Muscle layer of duodenum (tissue), 2 donors: ENCODE data around the gene WDR70.
"Not testable (repeated sequence)": the region's sequence is repeated elsewhere in the genome, so short reads cannot be mapped to it uniquely, and the experiment has no call there.

ENCODE experiments used
- H3K27ac ChIP-seq: one replicate; pipeline ENCODE4 v1.7.0; 2013; ENCODE audit warnings: mild to moderate bottlenecking, low read length
- H3K27me3 ChIP-seq: one replicate; pipeline ENCODE4 v1.7.0; 2013; ENCODE audit warnings: low read depth, mild to moderate bottlenecking, control low read depth, low read length
- H3K36me3 ChIP-seq, 2 donors: one replicate each; pipeline ENCODE4 v1.7.0; 2013; ENCODE audit warnings: low read length in 2 of 2, control low read depth in 1 of 2, mild to moderate bottlenecking in 1 of 2; ENCODE audit not compliant: insufficient read depth in 2 of 2, control insufficient read depth in 1 of 2
- H3K4me1 ChIP-seq, 2 donors: one replicate each; pipeline ENCODE4 v1.7.0; 2013; ENCODE audit warnings: low read length in 2 of 2, mild to moderate bottlenecking in 2 of 2, control low read depth in 1 of 2, moderate library complexity in 1 of 2; ENCODE audit not compliant: insufficient read depth in 2 of 2, control insufficient read depth in 1 of 2
- H3K4me3 ChIP-seq, 2 donors: one replicate each; pipeline ENCODE4 v1.7.0; 2013; ENCODE audit warnings: low read length in 2 of 2, low read depth in 1 of 2, mild to moderate bottlenecking in 1 of 2
- H3K9me3 ChIP-seq, 2 donors: one replicate each; pipeline ENCODE4 v1.7.0; 2013; ENCODE audit warnings: low read length in 2 of 2, control low read depth in 1 of 2, mild to moderate bottlenecking in 1 of 2; ENCODE audit not compliant: control insufficient read depth in 1 of 2
- donor health status: healthy.

WDR70 gene

DNA sequence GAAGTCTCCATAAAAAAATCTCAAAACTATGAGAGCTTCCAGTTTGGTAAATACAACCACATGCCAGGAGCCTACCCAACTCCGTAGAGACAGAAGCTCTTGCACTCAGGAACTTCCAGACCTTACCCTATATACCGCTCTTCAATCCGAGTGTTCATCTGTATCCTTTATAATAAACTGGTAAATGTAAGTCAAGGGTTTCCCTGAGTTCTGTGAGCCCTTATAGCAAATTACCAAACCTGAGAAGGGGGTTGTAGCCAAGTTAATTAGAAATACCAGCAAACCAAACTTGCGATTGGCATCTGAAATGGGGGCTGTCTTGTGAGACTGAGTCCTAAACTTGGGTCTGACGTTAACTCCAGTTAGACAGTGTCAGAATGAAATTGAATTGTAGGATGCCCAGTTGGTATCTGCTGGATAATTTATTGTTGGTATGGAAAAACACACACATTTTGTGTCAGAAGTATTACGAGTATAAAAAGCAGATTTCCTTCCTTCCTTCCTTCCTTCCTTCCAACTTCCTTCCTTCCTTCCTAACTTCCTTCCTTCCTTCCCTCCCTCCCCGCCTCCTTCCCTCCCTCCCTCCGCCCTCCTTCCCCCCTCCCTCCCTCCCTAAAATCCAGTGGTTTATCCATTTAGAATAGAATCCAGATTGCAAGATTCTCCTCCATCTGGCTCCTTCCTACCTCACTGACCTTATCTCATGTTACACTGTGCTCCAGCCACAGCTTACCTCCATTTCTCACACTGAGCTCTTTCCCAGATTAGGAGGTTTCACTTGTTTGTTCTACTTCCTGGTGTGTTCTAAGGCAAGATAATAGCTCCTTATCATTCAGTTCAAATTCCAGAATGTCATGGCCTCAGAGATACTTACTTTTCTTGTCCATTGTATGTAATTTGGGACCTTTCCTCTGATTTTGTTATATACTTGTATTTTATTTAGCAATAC, 196.7 kb downstream of the WDR70 start:
- no peaks in the 10 kb centered on the region for H3K9me3 ChIP-seq
- no peak overlapping the region for H3K4me3 ChIP-seq
- H3K4me1 ChIP-seq: no peaks in the 10 kb centered on the region
- no peaks in the 10 kb centered on the region for H3K27me3 ChIP-seq
- peaks cover 0 to 2% of the 10 kb centered on the region in 2 donors for H3K36me3 ChIP-seq
- no peak overlapping the region for H3K27ac ChIP-seq

GRCh38 chr5:37576552-37576951, 197.4 kb downstream of the WDR70 start:
- H3K36me3 ChIP-seq: peaks cover 0 to 2% of the 10 kb centered on the region in 2 donors
- H3K4me3 ChIP-seq: no peak overlapping the region
- no peaks in the 10 kb centered on the region for H3K27me3 ChIP-seq
- H3K9me3 ChIP-seq: no peaks in the 10 kb centered on the region
- no peaks in the 10 kb centered on the region for H3K4me1 ChIP-seq
- H3K27ac ChIP-seq: no peak overlapping the region

GRCh38 chr5:37578176-37578575, 199.1 kb downstream of the WDR70 start:
- Histone ChIP-seq H3K27ac (no peak overlapping the region), H3K27me3 (no peaks in the 10 kb centered on the region), H3K4me1 (no peaks in the 10 kb centered on the region), H3K9me3 (no peaks in the 10 kb centered on the region), H3K36me3 (peaks cover 0 to 2% of the 10 kb centered on the region in 2 donors), H3K4me3 (no peak overlapping the region)

DNA sequence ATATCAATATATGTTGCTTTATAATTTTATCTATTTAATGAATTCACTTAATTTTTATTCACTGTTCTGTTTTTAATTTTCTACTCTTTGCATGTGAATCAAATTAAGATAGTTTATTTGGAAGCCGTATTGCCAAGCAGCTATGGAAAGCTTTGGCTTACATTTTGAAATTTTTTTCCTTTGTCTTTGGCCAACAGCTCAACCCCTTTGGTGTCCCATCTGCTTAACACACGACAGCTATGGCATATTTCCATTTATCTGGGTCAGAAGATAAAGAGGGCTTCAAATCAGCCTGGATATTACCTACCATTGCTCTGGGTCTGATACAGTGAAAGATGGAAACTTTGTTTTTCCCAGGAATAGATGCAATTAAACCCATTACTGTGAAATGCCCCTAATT, 201.0 kb downstream of the WDR70 start:
- H3K4me1 ChIP-seq: no peaks in the 10 kb centered on the region
- H3K36me3 ChIP-seq: no peaks in the 10 kb centered on the region
- no peaks in the 10 kb centered on the region for H3K27me3 ChIP-seq
- H3K4me3 ChIP-seq: no peak overlapping the region
- H3K9me3 ChIP-seq: no peaks in the 10 kb centered on the region
- H3K27ac ChIP-seq: no peak overlapping the region

- no peak overlapping the region for H3K4me3 ChIP-seq
- no peaks in the 10 kb centered on the region for H3K9me3 ChIP-seq
- H3K4me1 ChIP-seq: no peaks in the 10 kb centered on the region
- no peak overlapping the region for H3K27ac ChIP-seq
- H3K36me3 ChIP-seq: no peaks in the 10 kb centered on the region
- no peaks in the 10 kb centered on the region for H3K27me3 ChIP-seq
Observed at GRCh38 chr5:37582202-37582601, 203.1 kb downstream of the WDR70 start.

GRCh38 chr5:37593292-37593691, 214.2 kb downstream of the WDR70 start:
- not testable (repeated sequence) for H3K4me3 ChIP-seq, H3K9me3 ChIP-seq, H3K4me1 ChIP-seq, H3K36me3 ChIP-seq, H3K27ac ChIP-seq, H3K27me3 ChIP-seq

- not testable (repeated sequence) for H3K9me3 ChIP-seq, H3K27ac ChIP-seq, H3K4me3 ChIP-seq, H3K36me3 ChIP-seq, H3K27me3 ChIP-seq
- peaks cover 0 to 10% of the 10 kb centered on the region in 2 donors for H3K4me1 ChIP-seq
Observed at GRCh38 chr5:37594864-37595263, 215.7 kb downstream of the WDR70 start.

DNA sequence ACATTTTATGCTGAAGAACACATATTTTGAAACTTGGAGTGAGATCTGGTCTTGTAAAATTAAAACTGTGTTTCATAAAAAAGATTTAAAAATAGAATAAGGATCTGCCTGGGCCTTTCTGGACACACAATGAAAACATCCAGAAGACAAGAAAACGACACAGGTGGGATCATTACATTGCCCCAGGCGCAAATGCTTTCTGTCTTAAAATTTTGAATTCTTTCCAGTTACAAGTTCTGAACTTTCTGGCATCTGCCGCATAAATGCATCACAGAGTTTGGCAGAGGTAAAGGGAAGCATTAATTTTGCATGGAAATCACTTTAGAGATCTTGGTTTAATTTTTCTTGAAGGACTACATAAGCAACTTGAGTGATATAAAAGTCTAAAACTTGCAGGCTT, 219.6 kb downstream of the WDR70 start:
- H3K27ac ChIP-seq: no peak overlapping the region
- no peaks in the 10 kb centered on the region for H3K27me3 ChIP-seq
- H3K36me3 ChIP-seq: no peaks in the 10 kb centered on the region
- peaks cover 0 to 10% of the 10 kb centered on the region in 2 donors for H3K4me1 ChIP-seq
- no peak overlapping the region for H3K4me3 ChIP-seq
- peaks cover 6 to 7% of the 10 kb centered on the region in 2 donors for H3K9me3 ChIP-seq

DNA sequence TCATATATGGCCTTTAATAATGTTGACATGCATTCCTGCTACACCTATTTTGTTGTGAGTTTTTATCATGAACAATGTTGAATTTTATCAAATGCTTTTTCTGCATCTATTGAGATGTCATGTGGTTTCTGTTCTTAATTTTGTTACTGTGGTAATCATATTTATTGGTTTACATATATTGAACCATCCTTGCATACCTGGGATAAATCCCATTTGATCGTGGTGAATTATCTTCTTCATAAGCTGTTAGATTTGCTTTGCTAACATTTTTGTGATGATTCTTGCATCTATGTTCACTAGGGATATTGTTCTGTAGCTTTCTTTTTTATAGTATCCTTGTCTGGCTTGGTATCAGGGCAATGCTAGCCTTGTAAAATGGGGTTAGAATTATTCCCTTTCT, 222.0 kb downstream of the WDR70 start:
- Histone ChIP-seq H3K9me3 (peaks cover 6 to 7% of the 10 kb centered on the region in 2 donors), H3K27ac (no peak overlapping the region), H3K4me1 (peaks cover 0 to 14% of the 10 kb centered on the region in 2 donors)

DNA sequence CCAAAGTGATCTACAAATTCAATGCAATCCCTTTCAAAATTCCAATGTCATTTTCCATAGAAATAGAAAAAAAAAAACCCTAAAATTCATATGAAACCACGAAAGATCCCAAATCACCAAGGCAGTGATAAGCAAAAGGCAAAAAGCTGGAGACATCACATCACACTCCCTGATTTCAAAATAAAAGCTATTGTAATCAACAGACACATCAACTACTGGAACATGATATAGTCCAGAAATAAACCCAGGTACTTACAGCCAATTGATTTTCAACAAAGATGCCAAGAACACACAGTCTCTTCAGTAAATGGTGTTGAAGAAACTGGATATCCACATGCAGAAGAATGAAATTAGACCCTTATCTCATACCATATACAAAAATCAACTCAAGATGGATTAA, 224.0 kb downstream of the WDR70 start:
- peaks cover 6 to 7% of the 10 kb centered on the region in 2 donors for H3K9me3 ChIP-seq
- H3K4me3 ChIP-seq: no peak overlapping the region
- H3K36me3 ChIP-seq: peaks cover 0 to 5% of the 10 kb centered on the region in 2 donors
- peaks cover 0 to 8% of the 10 kb centered on the region in 2 donors for H3K4me1 ChIP-seq
- no peak overlapping the region for H3K27ac ChIP-seq
- no peaks in the 10 kb centered on the region for H3K27me3 ChIP-seq

More for the DNA sequence above, 222.0 kb downstream of the WDR70 start:
- H3K36me3 ChIP-seq: peaks cover 0 to 4% of the 10 kb centered on the region in 2 donors
- H3K4me3 ChIP-seq: no peak overlapping the region
- H3K27me3 ChIP-seq: no peaks in the 10 kb centered on the region

DNA sequence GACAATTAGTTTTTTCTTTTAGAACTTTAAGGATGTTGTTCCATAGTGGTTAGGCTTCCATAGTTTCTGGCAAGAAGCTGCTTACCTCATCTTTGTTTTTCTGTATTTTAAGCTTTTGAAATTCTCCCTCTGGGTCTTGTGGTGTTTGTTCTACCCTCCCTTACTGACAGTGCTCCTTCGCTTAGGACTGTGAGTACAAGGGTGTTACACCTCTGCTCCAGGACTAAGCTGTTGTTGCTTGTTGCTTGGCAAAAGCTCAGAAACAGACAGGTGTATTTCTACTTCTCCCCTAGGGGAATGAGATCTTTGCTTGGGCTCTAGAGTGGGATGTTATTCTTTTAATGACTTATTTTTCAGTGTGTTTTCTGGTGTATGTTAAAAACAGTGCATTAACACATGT, 225.2 kb downstream of the WDR70 start:
- Histone ChIP-seq H3K4me3 (no peak overlapping the region), H3K9me3 (peaks cover 6 to 7% of the 10 kb centered on the region in 2 donors), H3K4me1 (peaks cover 0 to 4% of the 10 kb centered on the region in 2 donors), H3K27me3 (no peaks in the 10 kb centered on the region), H3K36me3 (peaks cover 0 to 5% of the 10 kb centered on the region in 2 donors), H3K27ac (no peak overlapping the region)
